Neural cell (in vitro differentiated cells): ENCODE data around the gene PIP. TPM values are rescaled to one million over a fixed set of nuclear protein-coding genes. Genes with fewer than 3 reads are reported as not detected.

Experiments
- H2AFZ ChIP-seq: fragments of 200-600, 300-800 bp; sonication (generic), shearing (Covaris generic); 2 replicates; pipeline ENCODE4 v1.6.0; 2014; ENCODE audit warnings: low read depth, mild to moderate bottlenecking, antibody characterized with exemption, low read length, moderate library complexity
- H3F3A ChIP-seq: fragments of 200-600 bp; shearing (Covaris generic); 2 replicates; pipeline ENCODE4 v1.6.1; 2016; ENCODE audit warnings: mild to moderate bottlenecking, moderate library complexity, mixed read lengths, antibody characterized with exemption, low read length; ENCODE audit not compliant: insufficient read depth, poor library complexity, severe bottlenecking
- H3K27ac ChIP-seq: fragments of 200-600, 300-800 bp; sonication (generic), shearing (Covaris generic); 2 replicates; pipeline ENCODE4 v1.5.1; 2014; ENCODE audit warnings: mild to moderate bottlenecking, low read length, moderate library complexity
- H3K27me3 ChIP-seq: fragments of 300-800, 200-600 bp; sonication (generic), shearing (Covaris generic); 2 replicates; pipeline ENCODE4 v1.6.0; 2014; ENCODE audit warnings: mild to moderate bottlenecking, low read depth, low read length, moderate library complexity; ENCODE audit not compliant: insufficient read depth
- H3K36me3 ChIP-seq: fragments of 300-800, 200-600 bp; sonication (generic), shearing (Covaris generic); 2 replicates; pipeline ENCODE4 v1.5.1; 2014; ENCODE audit warnings: mild to moderate bottlenecking, antibody characterized with exemption, low read length, moderate library complexity; ENCODE audit not compliant: insufficient read depth
- H3K4me2 ChIP-seq: fragments of 300-800, 200-600 bp; sonication (generic), shearing (Covaris generic); 2 replicates; pipeline ENCODE4 v1.6.0; 2014; ENCODE audit warnings: mild to moderate bottlenecking, low read length
- H3K4me3 ChIP-seq: fragments of 300-800, 200-600 bp; sonication (generic), shearing (Covaris generic); 2 replicates; pipeline ENCODE4 v1.5.1; 2014; ENCODE audit warnings: mild to moderate bottlenecking, low read length, moderate library complexity
- H3K79me2 ChIP-seq: fragments of 200-600 bp; shearing (Covaris generic); replicated peaks from 2 replicates; pipeline ENCODE4 v1.6.0; 2014; ENCODE audit warnings: mild to moderate bottlenecking, low read length, moderate library complexity; ENCODE audit not compliant: insufficient read depth
- H3K9ac ChIP-seq: fragments of 300-800, 200-600 bp; sonication (generic), shearing (Covaris generic); 2 replicates; pipeline ENCODE4 v1.6.1; 2016; ENCODE audit warnings: mild to moderate bottlenecking, low read length, mixed read lengths
- H3K9me2 ChIP-seq: fragments of 200-600 bp; shearing (Covaris generic); 2 replicates; pipeline ENCODE4 v1.6.1; 2016; ENCODE audit warnings: mild to moderate bottlenecking, low read length, mixed read lengths; ENCODE audit not compliant: insufficient read depth
- H3K9me3 ChIP-seq: fragments of 200-600, 300-800 bp; sonication (generic), shearing (Covaris generic); 2 replicates; pipeline ENCODE4 v1.6.1; 2016; ENCODE audit warnings: mild to moderate bottlenecking, mixed run types, low read length, moderate library complexity, mixed read lengths
- H4K20me1 ChIP-seq: fragments of 200-600 bp; shearing (Covaris generic); 2 replicates; pipeline ENCODE4 v1.6.1; 2016; ENCODE audit warnings: mild to moderate bottlenecking, mixed run types; ENCODE audit not compliant: insufficient read depth
- CTCF ChIP-seq: fragments of 450-650 bp; IDR thresholded peaks from 2 replicates; pipeline ENCODE4 v1.5.1; 2014; ENCODE audit warnings: antibody characterized with exemption, mild to moderate bottlenecking, moderate library complexity; ENCODE audit not compliant: poor library complexity, severe bottlenecking
- EP300 ChIP-seq: fragments of 450-650 bp; conservative IDR thresholded peaks from 2 replicates; pipeline ENCODE4 v1.6.1; 2014; ENCODE audit warnings: antibody characterized with exemption, mild to moderate bottlenecking, moderate library complexity; ENCODE audit not compliant: poor library complexity, severe bottlenecking
- EZH2 ChIP-seq: fragments of 200-600, 300-800 bp; shearing (Covaris generic), sonication (generic); IDR thresholded peaks from 2 replicates; pipeline ENCODE4 v1.6.1; 2014; ENCODE audit warnings: antibody characterized with exemption, low read length, borderline replicate concordance, mild to moderate bottlenecking; ENCODE audit not compliant: insufficient read depth, poor library complexity, severe bottlenecking
- MXI1 ChIP-seq: fragments of 450-650 bp; conservative IDR thresholded peaks from 2 replicates; pipeline ENCODE4 v1.6.1; 2014; ENCODE audit warnings: antibody characterized with exemption, mild to moderate bottlenecking; ENCODE audit not compliant: poor library complexity, severe bottlenecking
- POLR2AphosphoS5 ChIP-seq: IDR thresholded peaks from 2 replicates; pipeline ENCODE4 v1.6.1; 2012
- RAD21 ChIP-seq: fragments of 450-650 bp; conservative IDR thresholded peaks from 2 replicates; pipeline ENCODE4 v1.6.1; 2014; ENCODE audit warnings: antibody characterized with exemption, mild to moderate bottlenecking, moderate library complexity
- SMC3 ChIP-seq: fragments of 450-650 bp; conservative IDR thresholded peaks from 2 replicates; pipeline ENCODE4 v1.6.1; 2014; ENCODE audit warnings: antibody characterized with exemption, mild to moderate bottlenecking, moderate library complexity; ENCODE audit not compliant: poor library complexity
- TAF1 ChIP-seq: IDR thresholded peaks from 2 replicates; pipeline ENCODE4 v1.6.1; 2012; ENCODE audit warnings: low read depth
- polyA plus RNA-seq: library from polyadenylated mRNA; depleted of rRNA; stranded (reverse); fragments of >200 nt; gene quantifications from 2 replicates; pipeline ENCODE4 v1.2.3, GENCODE V29; 2014
- TF ChIP-seq, protein P1 (sequence below): IDR thresholded peaks from 2 replicates; pipeline ENCODE4 v1.6.1; 2012; ENCODE audit warnings: borderline replicate concordance

Gene PIP
- polyA plus RNA-seq, 1 donor from 2014 or later, result not detected

GRCh38 chr7:143129051-143129450 is 2.8 kb upstream of the PIP start:
- no peaks in the 10 kb centered on the region for H3K27me3 ChIP-seq
- no peaks in the 10 kb centered on the region for H3K79me2 ChIP-seq
- H3K9me3 ChIP-seq, result no peaks in the 10 kb centered on the region
- H3K9ac ChIP-seq, result no peak overlapping the region
- no peaks in the 10 kb centered on the region for H3K9me2 ChIP-seq
- H3K36me3 ChIP-seq, result no peaks in the 10 kb centered on the region
- H4K20me1 ChIP-seq, result no peaks in the 10 kb centered on the region
- no peak overlapping the region for H3K4me2 ChIP-seq
- no peak overlapping the region for H3K4me3 ChIP-seq
- no peaks in the 10 kb centered on the region for H3F3A ChIP-seq
- no peak overlapping the region for H3K27ac ChIP-seq
- no peak overlapping the region for H2AFZ ChIP-seq
- TF ChIP-seq, protein P1, sequence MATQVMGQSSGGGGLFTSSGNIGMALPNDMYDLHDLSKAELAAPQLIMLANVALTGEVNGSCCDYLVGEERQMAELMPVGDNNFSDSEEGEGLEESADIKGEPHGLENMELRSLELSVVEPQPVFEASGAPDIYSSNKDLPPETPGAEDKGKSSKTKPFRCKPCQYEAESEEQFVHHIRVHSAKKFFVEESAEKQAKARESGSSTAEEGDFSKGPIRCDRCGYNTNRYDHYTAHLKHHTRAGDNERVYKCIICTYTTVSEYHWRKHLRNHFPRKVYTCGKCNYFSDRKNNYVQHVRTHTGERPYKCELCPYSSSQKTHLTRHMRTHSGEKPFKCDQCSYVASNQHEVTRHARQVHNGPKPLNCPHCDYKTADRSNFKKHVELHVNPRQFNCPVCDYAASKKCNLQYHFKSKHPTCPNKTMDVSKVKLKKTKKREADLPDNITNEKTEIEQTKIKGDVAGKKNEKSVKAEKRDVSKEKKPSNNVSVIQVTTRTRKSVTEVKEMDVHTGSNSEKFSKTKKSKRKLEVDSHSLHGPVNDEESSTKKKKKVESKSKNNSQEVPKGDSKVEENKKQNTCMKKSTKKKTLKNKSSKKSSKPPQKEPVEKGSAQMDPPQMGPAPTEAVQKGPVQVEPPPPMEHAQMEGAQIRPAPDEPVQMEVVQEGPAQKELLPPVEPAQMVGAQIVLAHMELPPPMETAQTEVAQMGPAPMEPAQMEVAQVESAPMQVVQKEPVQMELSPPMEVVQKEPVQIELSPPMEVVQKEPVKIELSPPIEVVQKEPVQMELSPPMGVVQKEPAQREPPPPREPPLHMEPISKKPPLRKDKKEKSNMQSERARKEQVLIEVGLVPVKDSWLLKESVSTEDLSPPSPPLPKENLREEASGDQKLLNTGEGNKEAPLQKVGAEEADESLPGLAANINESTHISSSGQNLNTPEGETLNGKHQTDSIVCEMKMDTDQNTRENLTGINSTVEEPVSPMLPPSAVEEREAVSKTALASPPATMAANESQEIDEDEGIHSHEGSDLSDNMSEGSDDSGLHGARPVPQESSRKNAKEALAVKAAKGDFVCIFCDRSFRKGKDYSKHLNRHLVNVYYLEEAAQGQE, result no peak
- TF ChIP-seq MXI1 (no peak), POLR2AphosphoS5 (no peak), SMC3 (no peak), RAD21 (no peak), EP300 (no peak)

DNA sequence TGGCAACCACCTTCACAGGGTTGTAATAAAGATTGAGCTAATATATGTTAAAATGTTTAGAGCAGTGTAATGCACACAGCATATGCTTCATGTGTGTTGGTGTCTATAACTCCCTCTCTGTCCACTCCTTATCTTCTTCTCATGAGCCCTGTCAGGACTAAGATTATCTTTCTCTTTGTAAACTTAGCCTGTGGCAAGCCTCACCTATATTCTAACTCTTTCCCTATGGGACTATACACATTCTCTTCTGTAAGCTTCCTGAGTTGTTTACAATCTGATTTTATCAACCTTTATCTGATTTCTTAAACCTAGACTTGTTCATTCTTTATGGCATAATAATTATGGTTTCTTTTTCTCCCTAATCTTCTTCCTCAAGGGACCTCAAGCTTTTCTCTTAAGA is 2.4 kb upstream of the PIP start:
- H3K27me3 ChIP-seq, result no peaks in the 10 kb centered on the region
- H3K9me2 ChIP-seq, result no peaks in the 10 kb centered on the region
- H2AFZ ChIP-seq, result no peak overlapping the region
- TF ChIP-seq RAD21 (no peak), TAF1 (no peak), CTCF (no peak), EZH2 (no peak), POLR2AphosphoS5 (no peak), SMC3 (no peak), EP300 (no peak), MXI1 (no peak)
- TF ChIP-seq, protein P1, result no peak
- H3K36me3 ChIP-seq, result no peaks in the 10 kb centered on the region
- no peak overlapping the region for H3K4me2 ChIP-seq
- no peak overlapping the region for H3K27ac ChIP-seq
- H4K20me1 ChIP-seq, result no peaks in the 10 kb centered on the region
- H3K4me3 ChIP-seq, result no peak overlapping the region
- H3K9me3 ChIP-seq, result no peaks in the 10 kb centered on the region
- no peaks in the 10 kb centered on the region for H3F3A ChIP-seq
- no peak overlapping the region for H3K9ac ChIP-seq
- H3K79me2 ChIP-seq, result no peaks in the 10 kb centered on the region
